ENCODE data around the gene DMD. TPM values are rescaled to one million over a fixed set of nuclear protein-coding genes. Genes with fewer than 3 reads are reported as not detected.

The DMD gene
- total and polyA plus RNA-seq, 4 donors = 3.9 to 73.8 (median 11.2) TPM

GRCh38 chrX:31420302-31420701, 1791.0 kb downstream of the DMD start:
- TF ChIP-seq CTCF (IDR thresholded peaks at IDR 0.05; ENCODE audit: control extremely low read depth, extremely low read depth) = no peak
- H3K9me3 ChIP-seq (ENCODE audit: control insufficient read depth in 4 of 4, insufficient read depth in 3 of 4, low read length in 3 of 4) = peaks cover 0 to 1% (median 0%) of the 10 kb centered on the region in 4 donors
- no peak overlapping the region for H3K27ac ChIP-seq (ENCODE audit: low read depth in 1 of 2, low read length in 1 of 2)
- H3K4me3 ChIP-seq = no peak overlapping the region
- H3K27me3 ChIP-seq (ENCODE audit: control insufficient read depth in 3 of 3, insufficient read depth in 3 of 3, low read length in 2 of 3) = peaks cover 0 to 8% (median 0%) of the 10 kb centered on the region in 3 donors
- ATAC-seq (ENCODE audit: insufficient read depth, low FRiP score) (no peak), DNase-seq (no peak)
- H3K36me3 ChIP-seq (ENCODE audit: control insufficient read depth in 4 of 4, insufficient read depth in 4 of 4, low read length in 4 of 4) = no peaks in the 10 kb centered on the region
- 76 to 96% methylated on average over 2 of the region's 2 CpGs for WGBS, 2 donors
- no peak overlapping the region for H3K9ac ChIP-seq (ENCODE audit: insufficient read depth in 1 of 2, low read length in 2 of 2)
- H3K4me1 ChIP-seq (ENCODE audit: control insufficient read depth in 5 of 5, insufficient read depth in 5 of 5, low read length in 5 of 5) = no peaks in the 10 kb centered on the region

GRCh38 chrX:31397119-31397518, 1814.2 kb downstream of the DMD start:
- ATAC-seq (ENCODE audit: insufficient read depth, low FRiP score) = no peak
- no peak for DNase-seq
- Histone ChIP-seq H3K36me3 (ENCODE audit: control insufficient read depth in 4 of 4, insufficient read depth in 4 of 4, low read length in 4 of 4) (no peaks in the 10 kb centered on the region), H3K4me1 (ENCODE audit: control insufficient read depth in 5 of 5, insufficient read depth in 5 of 5, low read length in 5 of 5) (no peaks in the 10 kb centered on the region), H3K27me3 (ENCODE audit: control insufficient read depth in 3 of 3, insufficient read depth in 3 of 3, low read length in 2 of 3) (peaks cover 0 to 2% (median 0%) of the 10 kb centered on the region in 3 donors), H3K27ac (ENCODE audit: low read depth in 1 of 2, low read length in 1 of 2) (no peak overlapping the region), H3K9me3 (ENCODE audit: control insufficient read depth in 4 of 4, insufficient read depth in 3 of 4, low read length in 3 of 4) (peaks cover 0 to 5% (median 1%) of the 10 kb centered on the region in 4 donors), H3K9ac (ENCODE audit: insufficient read depth in 1 of 2, low read length in 2 of 2) (no peak overlapping the region), H3K4me3 (no peak overlapping the region)
- WGBS, 2 donors = 89 to 96% methylated on average over 3 of the region's 3 CpGs
- no peak for TF ChIP-seq CTCF (IDR thresholded peaks at IDR 0.05; ENCODE audit: control extremely low read depth, extremely low read depth)

- no peak for TF ChIP-seq CTCF (IDR thresholded peaks at IDR 0.05; ENCODE audit: control extremely low read depth, extremely low read depth)
- Histone ChIP-seq H3K9me3 (ENCODE audit: control insufficient read depth in 4 of 4, insufficient read depth in 3 of 4, low read length in 3 of 4) (no peaks in the 10 kb centered on the region), H3K4me1 (ENCODE audit: control insufficient read depth in 5 of 5, insufficient read depth in 5 of 5, low read length in 5 of 5) (no peaks in the 10 kb centered on the region), H3K27me3 (ENCODE audit: control insufficient read depth in 3 of 3, insufficient read depth in 3 of 3, low read length in 2 of 3) (peaks cover 0 to 2% (median 0%) of the 10 kb centered on the region in 3 donors), H3K27ac (ENCODE audit: low read depth in 1 of 2, low read length in 1 of 2) (no peak overlapping the region), H3K4me3 (no peak overlapping the region), H3K36me3 (ENCODE audit: control insufficient read depth in 4 of 4, insufficient read depth in 4 of 4, low read length in 4 of 4) (no peaks in the 10 kb centered on the region), H3K9ac (ENCODE audit: insufficient read depth in 1 of 2, low read length in 2 of 2) (no peak overlapping the region)
- ATAC-seq (ENCODE audit: insufficient read depth, low FRiP score) (no peak), DNase-seq (no peak)
- 89 to 93% methylated on average over 3 of the region's 3 CpGs for WGBS, 2 donors
Measured at GRCh38 chrX:31392513-31392912, 1818.8 kb downstream of the DMD start.

- Histone ChIP-seq H3K27me3 (ENCODE audit: control insufficient read depth in 3 of 3, insufficient read depth in 3 of 3, low read length in 2 of 3) (peaks cover 0 to 2% (median 0%) of the 10 kb centered on the region in 3 donors), H3K4me3 (no peak overlapping the region), H3K27ac (ENCODE audit: low read depth in 1 of 2, low read length in 1 of 2) (no peak overlapping the region), H3K9me3 (ENCODE audit: control insufficient read depth in 4 of 4, insufficient read depth in 3 of 4, low read length in 3 of 4) (no peaks in the 10 kb centered on the region), H3K9ac (ENCODE audit: insufficient read depth in 1 of 2, low read length in 2 of 2) (no peak overlapping the region), H3K4me1 (ENCODE audit: control insufficient read depth in 5 of 5, insufficient read depth in 5 of 5, low read length in 5 of 5) (no peaks in the 10 kb centered on the region), H3K36me3 (ENCODE audit: control insufficient read depth in 4 of 4, insufficient read depth in 4 of 4, low read length in 4 of 4) (no peaks in the 10 kb centered on the region)
- no peak for TF ChIP-seq CTCF (IDR thresholded peaks at IDR 0.05; ENCODE audit: control extremely low read depth, extremely low read depth)
- no peak for ATAC-seq (ENCODE audit: insufficient read depth, low FRiP score)
- peak in 2 of 3 donors; percentile 53 to 65 for DNase-seq
- 61% methylated on average over 1 of the region's 1 CpG for WGBS, 2 donors
Measured at GRCh38 chrX:31388946-31389345, 1822.4 kb downstream of the DMD start.

Measured in lung (tissue), 12 donors.